MM.1S (cell line): ENCODE results near the gene EMILIN3.

Experiments used
- EZH2 ChIP-seq: fragments of 300-600 bp; sonication (generic); optimal IDR thresholded peaks from 2 replicates; pipeline ENCODE3; 2017; ENCODE audit warnings: low read depth, mild to moderate bottlenecking, antibody characterized with exemption, low read length, mixed read lengths
- EZH2phosphoT487 ChIP-seq: fragments of 300-600 bp; sonication (generic); IDR thresholded peaks from 2 replicates; pipeline ENCODE4 v1.6.1; 2018; ENCODE audit warnings: antibody characterized with exemption, low read length
- TF ChIP-seq, protein P1 (sequence below): fragments of 300-600 bp; sonication (generic); IDR thresholded peaks from 2 replicates; pipeline ENCODE4 v1.5.1; 2016; ENCODE audit warnings: antibody characterized with exemption, low read length, mixed read lengths

DNA sequence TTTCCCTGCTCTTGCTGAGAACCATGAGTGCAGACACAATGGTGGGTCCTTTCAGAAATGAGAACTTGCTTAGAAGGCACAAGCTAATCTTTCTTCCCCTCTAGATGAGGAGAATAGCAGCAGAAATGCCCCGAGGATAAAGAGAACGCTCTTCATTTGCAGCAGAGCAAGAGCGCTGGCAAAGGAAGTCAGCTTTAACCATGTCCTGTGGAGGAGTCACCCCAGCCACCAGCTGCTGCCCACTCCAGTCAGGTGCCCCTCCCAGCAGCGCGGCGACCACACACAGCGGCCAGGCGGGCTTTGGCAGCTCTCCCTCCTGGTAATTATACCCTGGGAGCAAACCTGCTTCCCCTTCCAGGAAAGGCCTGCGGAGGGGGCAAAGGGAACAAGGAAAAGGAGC lies 42.4 kb upstream of the EMILIN3 start:
- TF ChIP-seq, protein P1, sequence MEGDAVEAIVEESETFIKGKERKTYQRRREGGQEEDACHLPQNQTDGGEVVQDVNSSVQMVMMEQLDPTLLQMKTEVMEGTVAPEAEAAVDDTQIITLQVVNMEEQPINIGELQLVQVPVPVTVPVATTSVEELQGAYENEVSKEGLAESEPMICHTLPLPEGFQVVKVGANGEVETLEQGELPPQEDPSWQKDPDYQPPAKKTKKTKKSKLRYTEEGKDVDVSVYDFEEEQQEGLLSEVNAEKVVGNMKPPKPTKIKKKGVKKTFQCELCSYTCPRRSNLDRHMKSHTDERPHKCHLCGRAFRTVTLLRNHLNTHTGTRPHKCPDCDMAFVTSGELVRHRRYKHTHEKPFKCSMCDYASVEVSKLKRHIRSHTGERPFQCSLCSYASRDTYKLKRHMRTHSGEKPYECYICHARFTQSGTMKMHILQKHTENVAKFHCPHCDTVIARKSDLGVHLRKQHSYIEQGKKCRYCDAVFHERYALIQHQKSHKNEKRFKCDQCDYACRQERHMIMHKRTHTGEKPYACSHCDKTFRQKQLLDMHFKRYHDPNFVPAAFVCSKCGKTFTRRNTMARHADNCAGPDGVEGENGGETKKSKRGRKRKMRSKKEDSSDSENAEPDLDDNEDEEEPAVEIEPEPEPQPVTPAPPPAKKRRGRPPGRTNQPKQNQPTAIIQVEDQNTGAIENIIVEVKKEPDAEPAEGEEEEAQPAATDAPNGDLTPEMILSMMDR, result no peak
- no peak for TF ChIP-seq EZH2phosphoT487
- TF ChIP-seq EZH2, result no peak
